Fibroblast of upper back skin (primary cell): ENCODE measurements around the gene CLCNKB.
"Not testable (repeated sequence)": the region's sequence is repeated elsewhere in the genome, so short reads cannot be mapped to it uniquely, and the experiment has no call there.

ENCODE experiments used
- DNase-seq: peaks from one replicate; pipeline ENCODE4 v3.0.0-alpha.2; 2013

CLCNKB gene

GRCh38 chr1:16036461-16036860, 7.1 kb upstream of the CLCNKB start:
- DNase-seq = not testable (repeated sequence)

GRCh38 chr1:16038620-16038912, 5.0 kb upstream of the CLCNKB start:
- DNase-seq = no peak

- not testable (repeated sequence) for DNase-seq
Observed at GRCh38 chr1:16039871-16040270, 3.7 kb upstream of the CLCNKB start.

GRCh38 chr1:16041200-16041599, 2.4 kb upstream of the CLCNKB start:
- DNase-seq = no peak

GRCh38 chr1:16042096-16042495, 1.5 kb upstream of the CLCNKB start:
- DNase-seq = no peak

- not testable (repeated sequence) for DNase-seq
Observed at GRCh38 chr1:16042654-16043053, 928 bp upstream of the CLCNKB start.

GRCh38 chr1:16043950-16044349, 368 bp downstream of the CLCNKB start:
- DNase-seq = no peak

- peak; percentile 13 for DNase-seq
Observed at GRCh38 chr1:16046842-16047241, 3.3 kb downstream of the CLCNKB start.

- no peak for DNase-seq
Observed at GRCh38 chr1:16047791-16048475, 4.4 kb downstream of the CLCNKB start.

- peak; percentile 55 for DNase-seq
Observed at GRCh38 chr1:16048573-16049189, 5.1 kb downstream of the CLCNKB start.

GRCh38 chr1:16050328-16050727, 6.7 kb downstream of the CLCNKB start:
- no peak for DNase-seq

- DNase-seq = no peak
Observed at GRCh38 chr1:16051039-16051438, 7.5 kb downstream of the CLCNKB start.

GRCh38 chr1:16051949-16052348, 8.4 kb downstream of the CLCNKB start:
- DNase-seq = not testable (repeated sequence)

GRCh38 chr1:16053781-16054502, 10.4 kb downstream of the CLCNKB start:
- DNase-seq = no peak

- DNase-seq = no peak
Observed at GRCh38 chr1:16054598-16055540, 11.3 kb downstream of the CLCNKB start.

GRCh38 chr1:16055613-16056520, 12.3 kb downstream of the CLCNKB start:
- peak; percentile 66 for DNase-seq

GRCh38 chr1:16056521-16056912, 12.9 kb downstream of the CLCNKB start:
- DNase-seq = not testable (repeated sequence)

GRCh38 chr1:16057314-16057915, 13.8 kb downstream of the CLCNKB start:
- not testable (repeated sequence) for DNase-seq

GRCh38 chr1:16058394-16059120, 15.0 kb downstream of the CLCNKB start:
- not testable (repeated sequence) for DNase-seq

GRCh38 chr1:16061266-16061665, 17.7 kb downstream of the CLCNKB start:
- no peak for DNase-seq
